Erythroblast (primary cell): Measurements from ENCODE around the gene SLC19A1.

Source experiments
- GATA1 ChIP-seq: IDR thresholded peaks from 2 replicates; pipeline ENCODE4 v1.6.1; 2011; ENCODE audit warnings: low read depth, mild to moderate bottlenecking, control low read depth, low read length, moderate library complexity
- POLR2A ChIP-seq: IDR thresholded peaks from 2 replicates; pipeline ENCODE4 v1.6.1; 2011; ENCODE audit warnings: mild to moderate bottlenecking, low read length

- TF ChIP-seq POLR2A: no peak
- no peak for TF ChIP-seq GATA1
Observed at GRCh38 chr21:45552696-45553391, 10.6 kb upstream of the SLC19A1 start.
